Measurements from ENCODE around the gene ADCY2. TPM values are rescaled to one million over a fixed set of nuclear protein-coding genes. Genes with fewer than 3 reads are reported as not detected.

Gene ADCY2
- total and polyA plus RNA-seq, 2 experiments from 2014 or later = 23.8 to 74.9 TPM

- no peaks in the 10 kb centered on the region for H3F3A ChIP-seq (replicated peaks; ENCODE audit: low read depth)
- H3K4me1 ChIP-seq (ENCODE audit: insufficient read depth) = peaks cover 50% of the 10 kb centered on the region
- H3K36me3 ChIP-seq (ENCODE audit: insufficient read depth) = no peaks in the 10 kb centered on the region
- H3K4me1 Mint-ChIP-seq = peaks cover 45% of the 10 kb centered on the region
- no peak overlapping the region for H3K27ac Mint-ChIP-seq
- no peaks in the 10 kb centered on the region for H3K27me3 ChIP-seq (ENCODE audit: insufficient read depth)
- peaks cover 4% of the 10 kb centered on the region; the same call in 2 of the 3 replicates for H3K36me3 Mint-ChIP-seq (ENCODE audit: low read depth)
- H3K4me3 Mint-ChIP-seq = no peak overlapping the region
- TF ChIP-seq ZNF114 (CRISPR knock-in tag; IDR thresholded peaks at IDR 0.05) (no peak), CTCF (conservative IDR thresholded peaks at IDR 0.05; ENCODE audit: low read depth in 2 of 2) (peak; percentile 76 to 85)
- no peak overlapping the region for H3K27ac ChIP-seq (ENCODE audit: low read depth)
- H3K79me2 ChIP-seq (replicated peaks; ENCODE audit: insufficient read depth) = peaks cover 30% of the 10 kb centered on the region
- peaks cover 4% of the 10 kb centered on the region; the same call in 1 of the 2 replicates for H4K20me1 ChIP-seq (replicated peaks; ENCODE audit: insufficient read depth)
- H3K4me2 ChIP-seq = no peak overlapping the region
- H3K27me3 Mint-ChIP-seq (ENCODE audit: insufficient read depth, low read depth, poor library complexity) = no peaks in the 10 kb centered on the region
- no peaks in the 10 kb centered on the region for H3K9me3 Mint-ChIP-seq
- ATAC-seq = peak; percentile 57
- no peaks in the 10 kb centered on the region for H3K9me2 ChIP-seq (ENCODE audit: insufficient read depth)
- H3K4me3 ChIP-seq = no peak overlapping the region
- no peak overlapping the region for H2AFZ ChIP-seq
- DNase-seq (ENCODE audit: low spot score) = peak; percentile 52
Observed at GRCh38 chr5:7592910-7593309, 197.0 kb downstream of the ADCY2 start.

DNA sequence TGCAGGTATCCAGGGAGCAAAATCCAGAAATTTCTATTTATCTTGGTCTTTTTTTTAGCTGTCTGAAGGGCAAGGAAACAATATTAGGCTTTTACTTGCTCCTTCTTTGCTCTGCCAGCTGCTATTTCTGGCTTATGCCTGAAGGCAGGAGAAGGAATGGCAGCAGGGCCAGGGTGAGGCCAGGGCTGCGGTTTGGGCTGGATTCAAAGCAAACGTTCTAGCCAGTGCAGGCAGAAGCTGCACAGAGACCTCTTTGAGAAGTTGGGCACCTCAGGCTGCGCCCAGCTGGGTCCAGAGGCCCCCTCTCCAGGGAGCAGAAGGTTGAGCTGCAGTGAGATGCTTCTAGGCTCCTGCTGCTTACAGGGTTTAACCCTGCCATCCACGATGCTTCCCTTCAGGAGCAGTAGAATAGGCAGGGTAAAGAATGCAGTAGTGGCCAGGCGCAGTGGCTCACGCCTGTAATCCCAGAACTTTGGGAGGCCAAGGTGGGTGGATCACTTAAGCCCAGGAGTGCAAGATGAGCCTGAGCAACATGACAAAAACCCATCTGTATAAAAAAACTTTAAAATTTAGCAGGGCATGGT is 201.2 kb downstream of the ADCY2 start:
- DNase-seq (ENCODE audit: low spot score) (no peak), ATAC-seq (peak; percentile 61)
- H4K20me1 ChIP-seq (replicated peaks; ENCODE audit: insufficient read depth) = peaks cover 4% of the 10 kb centered on the region; the same call in 1 of the 2 replicates
- peaks cover 39% of the 10 kb centered on the region for H3K4me1 Mint-ChIP-seq
- H2AFZ ChIP-seq = no peak overlapping the region
- peaks cover 40% of the 10 kb centered on the region for H3K36me3 Mint-ChIP-seq (ENCODE audit: low read depth)
- H3K27me3 Mint-ChIP-seq (ENCODE audit: insufficient read depth, low read depth, poor library complexity) = peaks cover 9% of the 10 kb centered on the region
- no peaks in the 10 kb centered on the region for H3F3A ChIP-seq (replicated peaks; ENCODE audit: low read depth)
- no peak overlapping the region for H3K27ac ChIP-seq (ENCODE audit: low read depth)
- no peaks in the 10 kb centered on the region for H3K9me3 Mint-ChIP-seq
- peaks cover 45% of the 10 kb centered on the region for H3K79me2 ChIP-seq (replicated peaks; ENCODE audit: insufficient read depth)
- H3K4me1 ChIP-seq (ENCODE audit: insufficient read depth) = peaks cover 40% of the 10 kb centered on the region
- no peak overlapping the region for H3K4me3 ChIP-seq
- no peak overlapping the region for H3K4me2 ChIP-seq
- no peak overlapping the region for H3K4me3 Mint-ChIP-seq
- peaks cover 10% of the 10 kb centered on the region; the same call in 1 of the 2 replicates for H3K9me2 ChIP-seq (ENCODE audit: insufficient read depth)
- H3K36me3 ChIP-seq (ENCODE audit: insufficient read depth) = no peaks in the 10 kb centered on the region
- no peaks in the 10 kb centered on the region for H3K27me3 ChIP-seq (ENCODE audit: insufficient read depth)
- 0 out of 2 replicates have a peak overlapping the region, but pooled peaks have one; percentile 61 for H3K27ac Mint-ChIP-seq
- TF ChIP-seq, protein P1, sequence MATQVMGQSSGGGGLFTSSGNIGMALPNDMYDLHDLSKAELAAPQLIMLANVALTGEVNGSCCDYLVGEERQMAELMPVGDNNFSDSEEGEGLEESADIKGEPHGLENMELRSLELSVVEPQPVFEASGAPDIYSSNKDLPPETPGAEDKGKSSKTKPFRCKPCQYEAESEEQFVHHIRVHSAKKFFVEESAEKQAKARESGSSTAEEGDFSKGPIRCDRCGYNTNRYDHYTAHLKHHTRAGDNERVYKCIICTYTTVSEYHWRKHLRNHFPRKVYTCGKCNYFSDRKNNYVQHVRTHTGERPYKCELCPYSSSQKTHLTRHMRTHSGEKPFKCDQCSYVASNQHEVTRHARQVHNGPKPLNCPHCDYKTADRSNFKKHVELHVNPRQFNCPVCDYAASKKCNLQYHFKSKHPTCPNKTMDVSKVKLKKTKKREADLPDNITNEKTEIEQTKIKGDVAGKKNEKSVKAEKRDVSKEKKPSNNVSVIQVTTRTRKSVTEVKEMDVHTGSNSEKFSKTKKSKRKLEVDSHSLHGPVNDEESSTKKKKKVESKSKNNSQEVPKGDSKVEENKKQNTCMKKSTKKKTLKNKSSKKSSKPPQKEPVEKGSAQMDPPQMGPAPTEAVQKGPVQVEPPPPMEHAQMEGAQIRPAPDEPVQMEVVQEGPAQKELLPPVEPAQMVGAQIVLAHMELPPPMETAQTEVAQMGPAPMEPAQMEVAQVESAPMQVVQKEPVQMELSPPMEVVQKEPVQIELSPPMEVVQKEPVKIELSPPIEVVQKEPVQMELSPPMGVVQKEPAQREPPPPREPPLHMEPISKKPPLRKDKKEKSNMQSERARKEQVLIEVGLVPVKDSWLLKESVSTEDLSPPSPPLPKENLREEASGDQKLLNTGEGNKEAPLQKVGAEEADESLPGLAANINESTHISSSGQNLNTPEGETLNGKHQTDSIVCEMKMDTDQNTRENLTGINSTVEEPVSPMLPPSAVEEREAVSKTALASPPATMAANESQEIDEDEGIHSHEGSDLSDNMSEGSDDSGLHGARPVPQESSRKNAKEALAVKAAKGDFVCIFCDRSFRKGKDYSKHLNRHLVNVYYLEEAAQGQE (IDR thresholded peaks at IDR 0.05; ENCODE audit: unreplicated experiment) = no peak
- TF ChIP-seq EZH2phosphoT487 (IDR thresholded peaks at IDR 0.05; ENCODE audit: unreplicated experiment) = no peak
- no peak for TF ChIP-seq POLR2AphosphoS5 (IDR thresholded peaks at IDR 0.05; ENCODE audit: low read depth)
- TF ChIP-seq JUNB (IDR thresholded peaks at IDR 0.05; ENCODE audit: unreplicated experiment) = no peak
- no peak for TF ChIP-seq ZNF331 (CRISPR knock-in tag; IDR thresholded peaks at IDR 0.05; ENCODE audit: low read depth)
- no peak for TF ChIP-seq EZH2 (IDR thresholded peaks at IDR 0.05; ENCODE audit: low read depth, unreplicated experiment)
- TF ChIP-seq CREB1 (CRISPR knock-in tag; IDR thresholded peaks at IDR 0.05; ENCODE audit: low read depth) = no peak
- TF ChIP-seq ZNF114 (CRISPR knock-in tag; IDR thresholded peaks at IDR 0.05) = no peak
- TF ChIP-seq, protein P2, sequence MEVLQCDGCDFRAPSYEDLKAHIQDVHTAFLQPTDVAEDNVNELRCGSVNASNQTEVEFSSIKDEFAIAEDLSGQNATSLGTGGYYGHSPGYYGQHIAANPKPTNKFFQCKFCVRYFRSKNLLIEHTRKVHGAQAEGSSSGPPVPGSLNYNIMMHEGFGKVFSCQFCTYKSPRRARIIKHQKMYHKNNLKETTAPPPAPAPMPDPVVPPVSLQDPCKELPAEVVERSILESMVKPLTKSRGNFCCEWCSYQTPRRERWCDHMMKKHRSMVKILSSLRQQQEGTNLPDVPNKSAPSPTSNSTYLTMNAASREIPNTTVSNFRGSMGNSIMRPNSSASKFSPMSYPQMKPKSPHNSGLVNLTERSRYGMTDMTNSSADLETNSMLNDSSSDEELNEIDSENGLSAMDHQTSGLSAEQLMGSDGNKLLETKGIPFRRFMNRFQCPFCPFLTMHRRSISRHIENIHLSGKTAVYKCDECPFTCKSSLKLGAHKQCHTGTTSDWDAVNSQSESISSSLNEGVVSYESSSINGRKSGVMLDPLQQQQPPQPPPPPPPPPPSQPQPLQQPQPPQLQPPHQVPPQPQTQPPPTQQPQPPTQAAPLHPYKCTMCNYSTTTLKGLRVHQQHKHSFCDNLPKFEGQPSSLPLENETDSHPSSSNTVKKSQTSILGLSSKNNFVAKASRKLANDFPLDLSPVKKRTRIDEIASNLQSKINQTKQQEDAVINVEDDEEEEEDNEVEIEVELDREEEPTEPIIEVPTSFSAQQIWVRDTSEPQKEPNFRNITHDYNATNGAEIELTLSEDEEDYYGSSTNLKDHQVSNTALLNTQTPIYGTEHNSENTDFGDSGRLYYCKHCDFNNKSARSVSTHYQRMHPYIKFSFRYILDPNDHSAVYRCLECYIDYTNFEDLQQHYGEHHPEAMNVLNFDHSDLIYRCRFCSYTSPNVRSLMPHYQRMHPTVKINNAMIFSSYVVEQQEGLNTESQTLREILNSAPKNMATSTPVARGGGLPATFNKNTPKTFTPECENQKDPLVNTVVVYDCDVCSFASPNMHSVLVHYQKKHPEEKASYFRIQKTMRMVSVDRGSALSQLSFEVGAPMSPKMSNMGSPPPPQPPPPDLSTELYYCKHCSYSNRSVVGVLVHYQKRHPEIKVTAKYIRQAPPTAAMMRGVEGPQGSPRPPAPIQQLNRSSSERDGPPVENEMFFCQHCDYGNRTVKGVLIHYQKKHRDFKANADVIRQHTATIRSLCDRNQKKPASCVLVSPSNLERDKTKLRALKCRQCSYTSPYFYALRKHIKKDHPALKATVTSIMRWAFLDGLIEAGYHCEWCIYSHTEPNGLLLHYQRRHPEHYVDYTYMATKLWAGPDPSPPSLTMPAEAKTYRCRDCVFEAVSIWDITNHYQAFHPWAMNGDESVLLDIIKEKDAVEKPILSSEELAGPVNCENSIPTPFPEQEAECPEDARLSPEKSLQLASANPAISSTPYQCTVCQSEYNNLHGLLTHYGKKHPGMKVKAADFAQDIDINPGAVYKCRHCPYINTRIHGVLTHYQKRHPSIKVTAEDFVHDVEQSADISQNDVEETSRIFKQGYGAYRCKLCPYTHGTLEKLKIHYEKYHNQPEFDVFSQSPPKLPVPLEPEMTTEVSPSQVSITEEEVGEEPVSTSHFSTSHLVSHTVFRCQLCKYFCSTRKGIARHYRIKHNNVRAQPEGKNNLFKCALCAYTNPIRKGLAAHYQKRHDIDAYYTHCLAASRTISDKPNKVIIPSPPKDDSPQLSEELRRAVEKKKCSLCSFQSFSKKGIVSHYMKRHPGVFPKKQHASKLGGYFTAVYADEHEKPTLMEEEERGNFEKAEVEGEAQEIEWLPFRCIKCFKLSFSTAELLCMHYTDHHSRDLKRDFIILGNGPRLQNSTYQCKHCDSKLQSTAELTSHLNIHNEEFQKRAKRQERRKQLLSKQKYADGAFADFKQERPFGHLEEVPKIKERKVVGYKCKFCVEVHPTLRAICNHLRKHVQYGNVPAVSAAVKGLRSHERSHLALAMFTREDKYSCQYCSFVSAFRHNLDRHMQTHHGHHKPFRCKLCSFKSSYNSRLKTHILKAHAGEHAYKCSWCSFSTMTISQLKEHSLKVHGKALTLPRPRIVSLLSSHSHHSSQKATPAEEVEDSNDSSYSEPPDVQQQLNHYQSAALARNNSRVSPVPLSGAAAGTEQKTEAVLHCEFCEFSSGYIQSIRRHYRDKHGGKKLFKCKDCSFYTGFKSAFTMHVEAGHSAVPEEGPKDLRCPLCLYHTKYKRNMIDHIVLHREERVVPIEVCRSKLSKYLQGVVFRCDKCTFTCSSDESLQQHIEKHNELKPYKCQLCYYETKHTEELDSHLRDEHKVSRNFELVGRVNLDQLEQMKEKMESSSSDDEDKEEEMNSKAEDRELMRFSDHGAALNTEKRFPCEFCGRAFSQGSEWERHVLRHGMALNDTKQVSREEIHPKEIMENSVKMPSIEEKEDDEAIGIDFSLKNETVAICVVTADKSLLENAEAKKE (CRISPR knock-in tag; IDR thresholded peaks at IDR 0.05) = no peak

Data from GM23338 (cell line).